ENCODE measurements around the gene SMARCC2. TPM values are rescaled to one million over a fixed set of nuclear protein-coding genes. Genes with fewer than 3 reads are reported as not detected.

Gene SMARCC2
- total and polyA plus RNA-seq, 2 of the 13 experiments (the other 11 are each of a cell fraction or from before 2014, with no cell fraction given), result 21.3 to 24.1 TPM

DNA sequence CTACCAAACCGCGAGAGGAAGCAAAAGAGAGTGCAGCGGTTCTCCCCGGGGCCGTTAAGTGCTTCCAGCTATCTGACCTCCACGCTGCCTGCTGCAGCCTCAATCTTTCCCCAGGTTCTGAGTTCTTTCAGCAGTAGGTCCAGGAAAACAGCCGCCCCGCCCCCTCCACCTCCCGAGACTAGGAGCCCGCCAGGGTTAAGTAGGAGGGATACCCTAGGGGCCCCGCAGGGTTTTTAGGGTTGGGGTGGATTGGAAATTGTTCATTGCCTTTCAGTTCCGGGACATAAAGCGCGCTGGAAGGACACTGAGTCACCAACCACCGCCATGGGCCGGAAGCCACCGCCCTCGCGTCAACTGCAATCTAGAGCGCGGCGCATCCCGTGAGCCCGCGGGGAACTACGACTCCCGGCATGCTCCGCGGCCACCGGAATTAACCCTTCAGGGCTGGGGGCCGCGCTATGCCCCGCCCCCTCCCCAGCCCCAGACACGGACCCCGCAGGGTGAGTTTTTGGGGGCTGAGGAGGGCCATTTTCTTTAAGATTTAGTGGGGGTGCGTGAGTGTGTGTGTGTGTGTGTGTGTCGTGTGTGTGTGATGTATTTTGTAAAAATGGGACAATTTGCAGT is 37.0 kb downstream of the SMARCC2 start, which contains the start of gene MYL6B (continued):
- TF ChIP-seq, protein P1, sequence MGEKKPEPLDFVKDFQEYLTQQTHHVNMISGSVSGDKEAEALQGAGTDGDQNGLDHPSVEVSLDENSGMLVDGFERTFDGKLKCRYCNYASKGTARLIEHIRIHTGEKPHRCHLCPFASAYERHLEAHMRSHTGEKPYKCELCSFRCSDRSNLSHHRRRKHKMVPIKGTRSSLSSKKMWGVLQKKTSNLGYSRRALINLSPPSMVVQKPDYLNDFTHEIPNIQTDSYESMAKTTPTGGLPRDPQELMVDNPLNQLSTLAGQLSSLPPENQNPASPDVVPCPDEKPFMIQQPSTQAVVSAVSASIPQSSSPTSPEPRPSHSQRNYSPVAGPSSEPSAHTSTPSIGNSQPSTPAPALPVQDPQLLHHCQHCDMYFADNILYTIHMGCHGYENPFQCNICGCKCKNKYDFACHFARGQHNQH (CRISPR knock-in tag; IDR thresholded peaks at IDR 0.05), result peak; percentile 54; the same call in 1 of the 2 replicates
- TF ChIP-seq, protein P2, sequence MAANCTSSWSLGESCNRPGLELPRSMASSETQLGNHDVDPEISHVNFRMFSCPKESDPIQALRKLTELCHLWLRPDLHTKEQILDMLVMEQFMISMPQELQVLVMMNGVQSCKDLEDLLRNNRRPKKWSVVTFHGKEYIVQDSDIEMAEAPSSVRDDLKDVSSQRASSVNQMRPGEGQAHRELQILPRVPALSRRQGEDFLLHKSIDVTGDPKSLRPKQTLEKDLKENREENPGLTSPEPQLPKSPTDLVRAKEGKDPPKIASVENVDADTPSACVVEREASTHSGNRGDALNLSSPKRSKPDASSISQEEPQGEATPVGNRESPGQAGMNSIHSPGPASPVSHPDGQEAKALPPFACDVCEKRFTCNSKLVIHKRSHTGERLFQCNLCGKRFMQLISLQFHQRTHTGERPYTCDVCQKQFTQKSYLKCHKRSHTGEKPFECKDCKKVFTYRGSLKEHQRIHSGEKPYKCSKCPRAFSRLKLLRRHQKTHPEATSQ (CRISPR knock-in tag; IDR thresholded peaks at IDR 0.05; ENCODE audit: borderline replicate concordance), result 0 out of 2 replicates have a peak, but pooled peaks have one; percentile 31
- peak; percentile 56; the same call in 1 of the 2 replicates for TF ChIP-seq ATF1 (CRISPR knock-in tag; IDR thresholded peaks at IDR 0.05)
- TF ChIP-seq EP300 (IDR thresholded peaks at IDR 0.05; ENCODE audit: low read depth in 2 of 2, low read length in 2 of 2), result peak; percentile 29 to 30; a peak in 2 of 4 replicates
- TF ChIP-seq EP300 (CRISPR knock-in tag; IDR thresholded peaks at IDR 0.05; ENCODE audit: borderline replicate concordance), result no peak
- 0 out of 2 replicates have a peak, but pooled peaks have one; percentile 49 for TF ChIP-seq MED1 (CRISPR knock-in tag; IDR thresholded peaks at IDR 0.05)
- TF ChIP-seq KDM5B (CRISPR knock-in tag; IDR thresholded peaks at IDR 0.05; ENCODE audit: borderline replicate concordance), result 0 out of 2 replicates have a peak, but pooled peaks have one; percentile 31
- TF ChIP-seq HOXA3 (CRISPR knock-in tag; IDR thresholded peaks at IDR 0.05), result peak; percentile 92
- peak; percentile 70; the same call in 1 of the 2 replicates for TF ChIP-seq TAF1 (CRISPR knock-in tag; IDR thresholded peaks at IDR 0.05)
- TF ChIP-seq MYC (CRISPR knock-in tag; IDR thresholded peaks at IDR 0.05; ENCODE audit: borderline replicate concordance), result peak; percentile 82; the same call in 1 of the 2 replicates
- peak; percentile 64 for TF ChIP-seq CEBPG (CRISPR knock-in tag; IDR thresholded peaks at IDR 0.05)
- TF ChIP-seq ZFX (CRISPR knock-in tag; IDR thresholded peaks at IDR 0.05; ENCODE audit: low read depth), result peak; percentile 43
- TF ChIP-seq SMAD9 (CRISPR knock-in tag; IDR thresholded peaks at IDR 0.05), result 0 out of 2 replicates have a peak, but pooled peaks have one; percentile 25
- no peak for TF ChIP-seq ZNF660 (CRISPR knock-in tag; IDR thresholded peaks at IDR 0.05; ENCODE audit: borderline replicate concordance, low read depth)
- peak; percentile 86 for TF ChIP-seq CREM (IDR thresholded peaks at IDR 0.05)
- TF ChIP-seq CREM (CRISPR knock-in tag; IDR thresholded peaks at IDR 0.05), result no peak
- peak; percentile 60 for TF ChIP-seq RXRA (CRISPR knock-in tag; IDR thresholded peaks at IDR 0.05)
- TF ChIP-seq ZNF232 (CRISPR knock-in tag; IDR thresholded peaks at IDR 0.05; ENCODE audit: borderline replicate concordance), result peak; percentile 54; the same call in 1 of the 2 replicates
- TF ChIP-seq JDP2 (CRISPR knock-in tag; IDR thresholded peaks at IDR 0.05; ENCODE audit: borderline replicate concordance), result no peak
- 0 out of 2 replicates have a peak, but pooled peaks have one; percentile 22 for TF ChIP-seq ARHGAP35 (CRISPR knock-in tag; IDR thresholded peaks at IDR 0.05; ENCODE audit: borderline replicate concordance)
- peak in 1 of 2 experiments; percentile 5; a peak in 1 of 4 replicates for TF ChIP-seq ATF4 (CRISPR knock-in tag; IDR thresholded peaks at IDR 0.05)
- TF ChIP-seq, protein P3, sequence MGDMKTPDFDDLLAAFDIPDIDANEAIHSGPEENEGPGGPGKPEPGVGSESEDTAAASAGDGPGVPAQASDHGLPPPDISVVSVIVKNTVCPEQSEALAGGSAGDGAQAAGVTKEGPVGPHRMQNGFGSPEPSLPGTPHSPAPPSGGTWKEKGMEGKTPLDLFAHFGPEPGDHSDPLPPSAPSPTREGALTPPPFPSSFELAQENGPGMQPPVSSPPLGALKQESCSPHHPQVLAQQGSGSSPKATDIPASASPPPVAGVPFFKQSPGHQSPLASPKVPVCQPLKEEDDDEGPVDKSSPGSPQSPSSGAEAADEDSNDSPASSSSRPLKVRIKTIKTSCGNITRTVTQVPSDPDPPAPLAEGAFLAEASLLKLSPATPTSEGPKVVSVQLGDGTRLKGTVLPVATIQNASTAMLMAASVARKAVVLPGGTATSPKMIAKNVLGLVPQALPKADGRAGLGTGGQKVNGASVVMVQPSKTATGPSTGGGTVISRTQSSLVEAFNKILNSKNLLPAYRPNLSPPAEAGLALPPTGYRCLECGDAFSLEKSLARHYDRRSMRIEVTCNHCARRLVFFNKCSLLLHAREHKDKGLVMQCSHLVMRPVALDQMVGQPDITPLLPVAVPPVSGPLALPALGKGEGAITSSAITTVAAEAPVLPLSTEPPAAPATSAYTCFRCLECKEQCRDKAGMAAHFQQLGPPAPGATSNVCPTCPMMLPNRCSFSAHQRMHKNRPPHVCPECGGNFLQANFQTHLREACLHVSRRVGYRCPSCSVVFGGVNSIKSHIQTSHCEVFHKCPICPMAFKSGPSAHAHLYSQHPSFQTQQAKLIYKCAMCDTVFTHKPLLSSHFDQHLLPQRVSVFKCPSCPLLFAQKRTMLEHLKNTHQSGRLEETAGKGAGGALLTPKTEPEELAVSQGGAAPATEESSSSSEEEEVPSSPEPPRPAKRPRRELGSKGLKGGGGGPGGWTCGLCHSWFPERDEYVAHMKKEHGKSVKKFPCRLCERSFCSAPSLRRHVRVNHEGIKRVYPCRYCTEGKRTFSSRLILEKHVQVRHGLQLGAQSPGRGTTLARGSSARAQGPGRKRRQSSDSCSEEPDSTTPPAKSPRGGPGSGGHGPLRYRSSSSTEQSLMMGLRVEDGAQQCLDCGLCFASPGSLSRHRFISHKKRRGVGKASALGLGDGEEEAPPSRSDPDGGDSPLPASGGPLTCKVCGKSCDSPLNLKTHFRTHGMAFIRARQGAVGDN (CRISPR knock-in tag; IDR thresholded peaks at IDR 0.05), result peak; percentile 79
